ENCODE data around the gene TTLL6. TPM values are rescaled to one million over a fixed set of nuclear protein-coding genes. Genes with fewer than 3 reads are reported as not detected.
A peak's percentile ranks its signal among the peaks of the same experiment; 100 is the strongest.

The TTLL6 gene
- total and polyA plus RNA-seq, 8 donors: 0.48 to 11.0 (median 1.6) TPM; not detected in 4

DNA sequence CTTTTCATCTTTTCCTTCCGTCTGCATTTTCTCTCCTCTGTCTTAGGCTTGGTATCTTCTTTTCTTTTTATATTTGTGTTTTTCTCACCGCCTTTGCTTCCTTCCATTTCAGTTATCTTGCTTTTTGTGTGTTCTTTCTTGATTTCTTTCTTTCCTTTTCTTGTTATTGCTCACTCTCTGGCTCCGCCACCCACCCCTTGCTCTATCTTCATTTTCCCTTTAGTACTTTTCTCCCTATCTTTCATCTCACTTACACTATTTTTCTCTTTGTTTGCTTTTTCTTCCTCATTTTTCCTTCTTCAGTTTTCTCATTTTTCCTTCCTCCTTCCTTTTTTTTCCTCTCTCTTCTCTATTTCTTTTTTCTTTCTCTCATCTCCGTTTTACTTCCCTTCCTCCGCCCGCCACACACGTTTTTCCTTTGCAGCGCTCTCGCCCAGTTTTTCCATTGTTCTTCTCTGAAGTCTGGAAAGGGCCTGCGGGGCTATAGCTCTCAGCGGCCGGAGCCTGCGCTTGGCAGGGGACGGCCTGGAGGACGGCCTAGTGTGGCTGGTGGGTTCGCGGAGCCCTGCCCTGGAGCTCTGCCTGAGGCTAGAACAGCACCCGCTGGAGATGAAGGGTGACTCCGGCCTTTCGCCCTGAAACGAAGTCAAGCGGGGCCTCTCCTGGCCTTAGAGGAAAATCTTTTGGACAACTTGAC is 83.2 kb downstream of the TTLL6 start:
- H3K27me3 ChIP-seq: peaks cover 37 to 100% (median 95%) of the 10 kb centered on the region in 3 donors
- H3K9me3 ChIP-seq: no peaks in the 10 kb centered on the region
- H3K4me3 ChIP-seq: no peak overlapping the region
- TF ChIP-seq, protein P1, sequence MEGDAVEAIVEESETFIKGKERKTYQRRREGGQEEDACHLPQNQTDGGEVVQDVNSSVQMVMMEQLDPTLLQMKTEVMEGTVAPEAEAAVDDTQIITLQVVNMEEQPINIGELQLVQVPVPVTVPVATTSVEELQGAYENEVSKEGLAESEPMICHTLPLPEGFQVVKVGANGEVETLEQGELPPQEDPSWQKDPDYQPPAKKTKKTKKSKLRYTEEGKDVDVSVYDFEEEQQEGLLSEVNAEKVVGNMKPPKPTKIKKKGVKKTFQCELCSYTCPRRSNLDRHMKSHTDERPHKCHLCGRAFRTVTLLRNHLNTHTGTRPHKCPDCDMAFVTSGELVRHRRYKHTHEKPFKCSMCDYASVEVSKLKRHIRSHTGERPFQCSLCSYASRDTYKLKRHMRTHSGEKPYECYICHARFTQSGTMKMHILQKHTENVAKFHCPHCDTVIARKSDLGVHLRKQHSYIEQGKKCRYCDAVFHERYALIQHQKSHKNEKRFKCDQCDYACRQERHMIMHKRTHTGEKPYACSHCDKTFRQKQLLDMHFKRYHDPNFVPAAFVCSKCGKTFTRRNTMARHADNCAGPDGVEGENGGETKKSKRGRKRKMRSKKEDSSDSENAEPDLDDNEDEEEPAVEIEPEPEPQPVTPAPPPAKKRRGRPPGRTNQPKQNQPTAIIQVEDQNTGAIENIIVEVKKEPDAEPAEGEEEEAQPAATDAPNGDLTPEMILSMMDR (IDR thresholded peaks at IDR 0.05): no peak
- TF ChIP-seq POLR2AphosphoS5 (IDR thresholded peaks at IDR 0.05) (no peak), EP300 (IDR thresholded peaks at IDR 0.05) (no peak), POLR2A (IDR thresholded peaks at IDR 0.05) (no peak)
- peaks cover 2 to 27% (median 15%) of the 10 kb centered on the region in 4 donors for H3K4me1 ChIP-seq
- no peak overlapping the region for H3K27ac ChIP-seq
- 10 to 17% (median 16%) methylated on average over 22 of the region's 22 CpGs for WGBS, 5 donors
- H3K36me3 ChIP-seq: no peaks in the 10 kb centered on the region
- intact Hi-C loops (cut with DNase I; ENCODE audit: low total_unique reads): no loop called here
- DNase-seq: no peak

DNA sequence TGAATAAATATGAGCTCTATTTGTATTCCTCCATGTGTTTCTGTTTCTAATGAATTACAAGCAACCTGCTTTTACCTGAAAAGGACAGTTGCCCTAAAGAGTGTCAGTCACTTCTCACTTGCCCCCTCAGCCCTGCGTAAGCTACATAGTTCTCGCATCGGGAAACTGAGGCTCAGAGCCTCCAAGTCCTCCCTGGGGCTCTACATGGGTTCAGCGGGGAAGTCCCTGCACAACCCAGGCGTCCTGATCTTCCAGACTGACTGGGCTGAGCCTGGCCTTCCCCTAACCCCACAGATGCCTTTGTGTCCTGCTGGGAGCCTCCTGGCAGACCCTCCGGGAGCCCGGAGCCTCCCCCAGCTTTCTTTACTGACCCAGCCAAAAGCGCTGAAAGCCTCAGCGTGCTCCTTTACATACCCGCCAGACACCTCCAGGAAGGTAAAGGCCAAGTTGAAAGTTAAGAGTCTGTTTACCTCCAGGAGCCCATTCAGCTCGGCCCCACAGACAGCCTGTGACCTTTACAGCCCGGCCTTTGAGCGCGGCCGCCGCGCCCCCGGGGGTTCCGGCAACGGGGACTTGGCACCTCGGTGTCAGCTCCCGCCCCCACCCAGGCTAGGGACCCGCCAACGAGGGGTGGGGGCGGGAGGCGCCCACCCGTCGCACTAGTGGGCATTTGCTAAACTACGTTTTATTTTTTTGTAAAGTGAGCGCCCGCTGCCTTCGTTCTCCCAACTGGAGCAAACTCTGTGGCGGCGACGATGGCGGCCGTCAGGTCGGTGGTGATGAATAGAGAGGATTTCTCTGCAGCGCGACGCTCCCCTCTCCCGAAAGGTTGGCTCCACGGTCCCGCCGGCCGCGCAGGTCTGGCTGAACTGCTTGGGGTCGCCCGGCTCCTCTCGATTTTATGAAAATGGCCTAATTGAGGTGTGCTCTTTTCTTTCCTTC is 84.1 kb downstream of the TTLL6 start:
- Histone ChIP-seq H3K27ac (no peak overlapping the region), H3K9me3 (no peaks in the 10 kb centered on the region), H3K4me1 (peaks cover 8 to 34% (median 21%) of the 10 kb centered on the region in 4 donors), H3K4me3 (peak overlapping the region in 1 of 4 donors; percentile 12), H3K27me3 (peaks cover 38 to 100% (median 95%) of the 10 kb centered on the region in 3 donors), H3K36me3 (no peaks in the 10 kb centered on the region)
- 3 to 10% (median 5%) methylated on average over 32 to 50 of the region's 50 CpGs for WGBS, 5 donors
- intact Hi-C loops (cut with DNase I; ENCODE audit: low total_unique reads): no loop called here
- no peak for DNase-seq
- no peak for TF ChIP-seq POLR2A (IDR thresholded peaks at IDR 0.05)
- no peak for TF ChIP-seq EP300 (IDR thresholded peaks at IDR 0.05)
- no peak for TF ChIP-seq POLR2AphosphoS5 (IDR thresholded peaks at IDR 0.05)
- TF ChIP-seq, protein P1 (IDR thresholded peaks at IDR 0.05): no peak

DNA sequence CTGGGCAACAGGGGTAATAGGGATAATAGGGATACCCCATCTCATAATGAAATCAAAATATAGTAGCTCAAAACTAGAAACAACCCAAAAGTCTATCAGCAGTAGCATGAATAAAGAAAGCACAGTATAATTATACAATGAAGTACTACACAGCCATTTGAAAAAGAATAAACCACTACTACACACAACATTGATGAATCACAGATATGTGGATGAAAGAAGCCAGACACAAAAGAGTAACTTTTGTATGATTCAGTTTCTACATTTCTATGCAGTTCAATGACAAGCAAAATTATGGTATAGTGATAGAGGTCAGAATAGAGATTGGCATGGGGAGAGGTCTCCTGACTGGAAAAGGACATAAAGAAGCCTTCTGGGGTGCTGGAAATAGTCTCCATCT is 85.7 kb downstream of the TTLL6 start:
- Histone ChIP-seq H3K9me3 (no peaks in the 10 kb centered on the region), H3K27ac (no peak overlapping the region), H3K4me1 (peaks cover 8 to 34% (median 21%) of the 10 kb centered on the region in 4 donors), H3K27me3 (peaks cover 42 to 100% (median 97%) of the 10 kb centered on the region in 3 donors), H3K4me3 (no peak overlapping the region), H3K36me3 (no peaks in the 10 kb centered on the region)
- no peak for TF ChIP-seq POLR2A (IDR thresholded peaks at IDR 0.05)
- TF ChIP-seq, protein P1 (IDR thresholded peaks at IDR 0.05): no peak
- no peak for TF ChIP-seq EP300 (IDR thresholded peaks at IDR 0.05)
- TF ChIP-seq POLR2AphosphoS5 (IDR thresholded peaks at IDR 0.05): no peak
- DNase-seq: no peak
- intact Hi-C loops (cut with DNase I; ENCODE audit: low total_unique reads): no loop called here

DNA sequence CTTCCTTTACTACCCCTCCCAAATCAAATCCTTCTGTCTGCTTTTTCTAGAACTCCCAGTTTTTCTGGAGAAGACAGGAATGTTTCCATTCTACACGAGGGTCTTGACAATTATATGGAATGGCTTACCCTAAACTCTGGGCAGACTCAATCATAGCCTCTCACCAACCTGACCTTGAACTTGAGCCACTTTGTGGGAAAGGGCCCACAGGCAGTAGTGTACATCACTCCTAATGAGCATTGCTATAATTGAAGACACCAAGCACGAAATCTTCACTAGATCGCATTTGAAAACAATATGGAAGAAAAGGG is 86.8 kb downstream of the TTLL6 start:
- H3K9me3 ChIP-seq: no peaks in the 10 kb centered on the region
- TF ChIP-seq, protein P1 (IDR thresholded peaks at IDR 0.05): no peak
- no peak for TF ChIP-seq POLR2AphosphoS5 (IDR thresholded peaks at IDR 0.05)
- no peak for TF ChIP-seq EP300 (IDR thresholded peaks at IDR 0.05)
- TF ChIP-seq POLR2A (IDR thresholded peaks at IDR 0.05): no peak
- peaks cover 46 to 100% (median 97%) of the 10 kb centered on the region in 3 donors for H3K27me3 ChIP-seq
- 28 to 42% (median 35%) methylated on average over 3 of the region's 3 CpGs for whole genome bisulfite sequencing, 5 donors
- no peak for DNase-seq
- intact Hi-C loops (cut with DNase I; ENCODE audit: low total_unique reads): no loop called here
- no peak overlapping the region for H3K27ac ChIP-seq
- peaks cover 13 to 39% (median 25%) of the 10 kb centered on the region in 4 donors for H3K4me1 ChIP-seq
- no peak overlapping the region for H3K4me3 ChIP-seq
- H3K36me3 ChIP-seq: no peaks in the 10 kb centered on the region

Measured in stomach (tissue), 9 donors.